GM21576 (cell line): ENCODE results near the gene ZNF75A.

Experiments
- ATAC-seq: cut with Tn5 transposase; IDR thresholded peaks from one replicate; pipeline ENCODE4 v1.9.1; 2021; ENCODE audit warnings: mild to moderate bottlenecking, moderate library complexity; ENCODE audit not compliant: unreplicated experiment

ZNF75A gene

DNA sequence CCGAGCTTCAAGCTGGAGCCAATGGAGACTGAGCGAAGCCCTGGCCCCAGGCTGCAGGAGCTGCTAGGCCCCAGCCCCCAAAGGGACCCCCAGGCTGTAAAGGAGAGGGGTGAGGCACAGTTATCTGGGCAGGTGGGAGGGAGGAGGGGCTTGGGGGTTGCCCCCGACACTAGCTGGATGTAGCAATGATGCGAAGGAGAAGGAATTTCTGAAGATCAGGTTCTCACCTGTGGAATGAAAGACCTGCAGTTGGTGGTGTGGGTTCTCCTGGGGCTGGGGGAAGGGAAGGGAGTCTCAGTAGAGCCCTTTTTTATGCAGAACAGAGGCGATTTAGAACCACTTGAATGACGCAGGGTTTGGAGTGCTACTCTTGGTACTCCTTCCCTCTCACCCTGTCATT is 20.2 kb upstream of the ZNF75A start:
- ATAC-seq = no peak

DNA sequence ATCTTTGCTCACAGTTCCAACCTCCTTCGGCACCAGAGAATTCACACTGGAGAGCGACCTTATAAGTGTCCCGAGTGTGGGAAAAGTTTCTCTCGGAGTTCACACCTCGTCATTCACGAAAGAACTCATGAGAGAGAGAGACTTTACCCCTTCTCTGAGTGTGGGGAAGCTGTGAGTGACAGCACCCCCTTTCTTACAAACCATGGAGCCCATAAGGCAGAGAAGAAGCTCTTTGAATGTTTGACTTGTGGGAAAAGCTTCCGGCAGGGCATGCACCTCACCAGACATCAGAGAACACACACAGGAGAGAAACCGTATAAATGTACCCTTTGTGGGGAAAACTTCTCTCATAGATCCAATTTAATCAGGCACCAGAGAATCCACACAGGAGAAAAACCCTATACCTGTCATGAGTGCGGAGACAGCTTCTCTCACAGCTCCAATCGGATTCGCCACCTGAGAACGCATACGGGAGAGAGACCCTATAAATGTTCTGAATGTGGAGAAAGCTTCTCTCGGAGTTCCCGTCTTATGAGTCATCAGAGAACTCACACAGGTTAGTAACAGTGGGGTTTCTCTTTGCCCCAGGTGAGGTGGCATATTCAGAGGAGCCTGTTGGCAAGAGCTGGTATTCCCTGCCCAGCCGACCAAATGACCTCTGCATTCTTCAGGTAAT is 15.2 kb upstream of the ZNF75A start:
- ATAC-seq = no peak

DNA sequence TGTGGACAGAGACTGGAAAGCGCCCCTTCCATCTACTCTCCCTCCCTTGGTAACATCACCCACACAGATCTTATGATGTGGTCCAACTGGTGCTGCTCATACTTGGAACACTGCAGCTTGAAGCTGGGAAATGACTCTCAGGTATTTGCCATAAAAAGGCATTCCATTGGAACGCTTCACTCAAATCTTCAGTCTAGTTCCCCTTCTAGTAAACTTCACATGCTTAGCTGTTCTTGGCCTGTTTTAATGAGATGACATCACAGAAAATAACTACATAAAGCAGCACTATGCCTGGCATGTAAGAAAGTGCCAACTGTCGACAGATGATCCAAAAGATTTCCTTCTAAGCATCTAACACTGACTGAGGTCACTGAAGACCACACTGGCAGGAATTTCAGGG is 12.7 kb upstream of the ZNF75A start:
- ATAC-seq = no peak

DNA sequence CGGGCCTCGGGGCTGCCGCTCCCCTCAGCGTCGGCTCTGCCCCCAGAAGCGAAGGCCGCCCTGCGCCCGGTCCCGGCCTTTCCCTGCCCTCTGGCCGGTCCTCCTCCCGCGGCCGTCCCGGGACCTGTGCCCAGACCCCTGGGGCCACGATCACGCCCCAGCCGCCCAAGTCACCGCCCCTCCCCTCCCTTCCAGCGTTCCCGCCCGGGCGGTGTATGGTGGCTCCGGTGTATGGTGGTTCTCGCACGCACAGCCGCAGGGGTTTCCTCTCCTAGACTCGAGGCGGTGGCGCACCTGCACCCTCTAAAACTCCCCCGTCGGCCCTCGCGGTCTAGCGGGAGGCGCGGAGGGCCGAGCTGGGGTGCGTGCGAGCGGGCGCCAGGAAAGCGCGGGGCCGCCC is 10.1 kb upstream of the ZNF75A start:
- ATAC-seq = no peak

DNA sequence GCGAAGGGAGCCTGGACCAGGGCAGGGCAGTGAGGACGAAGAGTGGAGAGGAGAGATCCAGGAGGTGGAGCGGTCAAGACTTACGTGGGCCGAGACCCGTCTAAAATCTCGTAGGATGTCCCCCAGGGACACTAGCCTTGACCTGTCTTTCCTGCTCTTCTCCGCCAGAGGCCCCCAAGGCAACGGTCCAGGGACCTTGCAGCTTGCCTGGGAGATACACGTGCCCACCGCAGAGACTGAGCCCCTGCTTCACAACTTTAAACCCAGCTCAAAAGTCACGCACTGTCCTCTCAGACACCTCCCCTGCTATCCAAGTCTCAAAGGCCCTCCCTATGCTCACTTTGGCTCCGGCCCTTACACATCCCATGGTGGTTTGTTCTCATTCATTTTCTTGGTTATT is 9.5 kb upstream of the ZNF75A start:
- no peak for ATAC-seq

DNA sequence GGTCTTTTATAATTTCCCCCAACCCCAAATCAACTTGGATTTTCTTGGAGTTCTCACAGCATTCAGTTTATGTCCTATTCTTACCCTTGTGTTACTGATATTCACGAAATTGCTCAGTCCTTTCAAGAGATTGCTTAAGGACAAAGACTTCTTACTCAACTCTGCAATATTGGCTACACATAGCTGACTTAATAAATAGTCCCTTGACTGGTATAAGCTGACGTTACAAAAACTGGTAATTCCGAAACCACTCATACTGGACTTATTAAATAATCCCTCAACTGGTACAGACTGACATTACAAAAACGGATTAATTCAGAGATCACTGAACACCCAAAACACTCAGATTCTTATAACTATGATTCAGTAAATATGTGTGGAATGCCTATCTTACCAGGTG is 927 bp upstream of the ZNF75A start:
- ATAC-seq = no peak

DNA sequence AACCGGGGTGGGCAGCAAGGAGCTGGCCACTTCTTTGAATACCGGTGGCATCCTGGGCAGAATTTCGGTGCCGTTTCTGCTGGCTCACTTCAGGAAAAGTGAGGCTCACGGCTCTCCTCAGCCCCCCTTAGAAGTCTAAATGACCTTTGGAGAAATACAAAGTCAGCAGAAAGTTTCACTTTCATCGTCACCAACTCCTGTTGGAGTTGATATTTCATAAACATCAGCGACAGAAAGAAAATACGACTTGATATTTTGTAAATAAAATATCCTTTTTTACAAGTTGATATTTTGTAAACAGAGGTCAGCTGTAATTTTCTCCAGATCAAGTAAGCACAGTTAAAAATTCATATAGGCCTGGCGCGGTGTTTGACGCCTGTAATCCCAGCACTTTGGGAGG is 781 bp downstream of the ZNF75A start:
- no peak for ATAC-seq

DNA sequence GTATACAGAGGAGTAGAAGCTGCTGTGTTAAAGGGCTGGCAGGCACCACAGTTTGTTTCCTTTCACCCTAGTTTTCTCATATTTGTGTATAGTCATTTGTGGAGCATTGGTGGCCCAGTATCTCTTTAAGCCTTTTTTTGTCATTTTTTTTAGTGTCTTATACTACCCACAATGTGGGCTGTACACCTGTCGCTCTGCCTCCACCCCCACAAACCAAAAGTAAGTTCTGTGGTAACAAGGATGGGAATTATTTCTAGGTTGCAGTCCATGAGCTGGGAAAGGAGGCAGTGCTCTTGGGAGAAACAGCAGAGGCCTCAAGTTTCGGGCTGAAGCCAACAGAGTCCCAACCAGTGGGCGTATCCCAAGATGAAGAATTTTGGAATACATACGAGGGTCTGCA is 6.2 kb downstream of the ZNF75A start:
- no peak for ATAC-seq

DNA sequence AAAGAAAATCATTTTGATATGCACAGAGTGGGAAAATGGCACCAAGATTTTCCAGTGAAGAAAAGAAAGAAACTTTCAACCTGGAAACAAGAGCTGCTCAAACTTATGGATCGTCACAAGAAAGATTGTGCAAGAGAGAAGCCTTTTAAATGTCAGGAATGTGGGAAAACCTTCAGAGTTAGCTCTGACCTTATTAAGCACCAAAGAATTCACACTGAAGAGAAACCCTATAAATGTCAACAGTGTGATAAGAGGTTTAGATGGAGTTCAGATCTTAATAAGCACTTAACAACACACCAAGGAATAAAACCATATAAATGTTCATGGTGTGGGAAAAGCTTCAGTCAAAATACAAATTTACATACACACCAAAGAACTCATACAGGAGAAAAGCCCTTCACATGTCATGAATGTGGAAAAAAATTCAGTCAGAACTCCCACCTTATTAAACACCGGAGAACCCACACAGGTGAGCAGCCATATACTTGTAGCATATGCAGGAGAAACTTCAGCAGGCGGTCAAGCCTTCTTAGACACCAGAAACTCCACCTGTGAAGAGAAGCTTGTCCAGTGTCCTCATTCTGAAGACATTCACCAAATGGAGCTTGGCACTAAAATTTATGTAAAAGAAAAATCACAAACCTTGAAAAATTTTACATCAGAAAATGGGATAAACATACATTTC is 12.2 kb downstream of the ZNF75A start:
- ATAC-seq = no peak

DNA sequence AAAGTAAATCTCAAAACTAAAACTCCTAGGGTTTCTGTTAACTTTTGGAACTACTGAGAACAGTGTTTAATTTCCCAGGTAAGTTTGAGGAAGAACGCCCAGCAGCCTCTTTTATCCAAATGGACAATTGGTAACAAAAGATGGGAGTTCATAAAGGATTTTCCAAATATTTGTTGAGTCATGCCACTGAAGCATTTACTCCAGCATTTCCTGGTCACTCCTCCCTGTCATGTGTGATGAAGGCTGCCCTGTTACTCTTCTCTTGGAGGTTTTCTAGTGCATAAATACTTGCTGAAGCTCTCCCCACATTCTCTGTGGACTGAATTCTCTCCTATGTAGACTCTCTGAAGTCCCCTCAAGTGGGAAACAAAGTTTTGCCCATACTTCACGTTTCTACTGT is 16.5 kb downstream of the ZNF75A start:
- ATAC-seq = no peak

DNA sequence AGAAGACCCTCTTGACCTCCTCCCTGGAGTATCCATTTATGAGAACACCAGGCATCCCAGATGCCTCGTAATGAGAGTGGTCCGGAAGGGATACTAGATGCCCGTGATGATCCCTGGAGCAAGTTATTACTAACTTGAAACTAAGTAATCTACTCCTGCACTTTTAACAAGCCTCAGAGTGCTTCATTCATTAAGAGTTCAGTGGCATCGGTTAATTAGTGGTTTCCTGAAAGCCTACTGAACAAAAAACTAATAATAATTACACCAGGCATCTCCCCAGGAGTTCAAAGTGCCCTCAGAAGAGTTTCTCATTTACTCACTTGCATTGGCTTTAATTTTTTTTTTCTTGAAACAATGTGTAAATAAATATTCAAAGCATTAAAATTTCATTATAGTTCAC is 22.2 kb downstream of the ZNF75A start:
- no peak for ATAC-seq

DNA sequence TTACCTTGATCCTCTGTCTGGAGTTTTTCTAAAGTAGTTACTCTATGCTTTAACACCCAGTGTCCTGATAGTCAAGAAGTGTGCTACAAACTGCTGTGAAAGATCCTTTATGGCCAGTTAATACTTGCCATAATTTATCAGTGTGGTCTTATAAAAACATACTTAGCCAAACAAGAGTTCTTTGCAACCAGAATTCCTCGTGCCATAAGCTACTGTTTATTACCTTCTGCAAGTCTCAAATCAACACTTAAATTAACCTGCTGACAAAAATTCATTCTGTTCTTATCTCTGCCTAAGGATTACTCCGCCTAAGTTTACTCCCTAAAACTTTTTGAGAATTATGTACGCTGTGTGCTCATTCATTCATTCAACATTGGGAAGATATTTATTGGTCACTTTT is 22.8 kb downstream of the ZNF75A start:
- ATAC-seq = no peak

DNA sequence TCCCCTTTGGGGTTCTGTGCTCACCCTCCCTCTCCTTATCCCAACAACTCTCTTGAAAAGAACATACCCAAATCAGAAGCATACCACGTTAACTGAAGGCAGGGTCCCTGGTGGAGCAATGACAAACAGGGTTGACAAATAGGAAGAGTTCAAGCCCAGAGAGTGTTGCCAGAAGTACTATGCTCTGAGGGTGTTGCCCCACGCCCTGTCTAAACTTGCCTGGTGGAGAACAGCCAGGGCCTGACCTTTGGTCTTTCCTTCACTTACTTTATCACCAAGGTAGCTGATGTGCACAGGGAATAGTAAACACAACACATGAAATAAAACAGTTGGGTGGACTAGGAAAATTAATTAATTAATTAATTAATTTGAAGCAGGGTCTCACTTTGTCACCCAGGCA is 23.3 kb downstream of the ZNF75A start:
- ATAC-seq = no peak

DNA sequence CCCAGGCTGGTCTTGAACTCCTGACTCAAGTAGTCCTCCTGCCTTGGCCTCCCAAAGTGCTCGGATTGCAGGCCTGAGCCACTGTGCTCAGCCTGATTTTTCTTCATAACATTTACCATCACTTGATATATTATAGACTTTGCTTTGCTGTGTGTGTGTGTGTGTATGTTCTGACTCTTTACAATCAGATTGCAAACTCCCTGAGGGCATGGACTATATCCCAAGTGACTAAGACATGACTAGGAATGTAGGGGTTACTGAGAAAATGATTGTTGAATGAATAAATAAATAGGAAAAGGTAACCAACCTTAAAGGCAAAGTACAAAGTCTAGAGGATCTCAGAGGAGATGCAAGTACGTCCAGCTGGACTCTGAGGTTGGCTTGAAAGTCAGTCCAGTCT is 40.7 kb downstream of the ZNF75A start:
- ATAC-seq = no peak

DNA sequence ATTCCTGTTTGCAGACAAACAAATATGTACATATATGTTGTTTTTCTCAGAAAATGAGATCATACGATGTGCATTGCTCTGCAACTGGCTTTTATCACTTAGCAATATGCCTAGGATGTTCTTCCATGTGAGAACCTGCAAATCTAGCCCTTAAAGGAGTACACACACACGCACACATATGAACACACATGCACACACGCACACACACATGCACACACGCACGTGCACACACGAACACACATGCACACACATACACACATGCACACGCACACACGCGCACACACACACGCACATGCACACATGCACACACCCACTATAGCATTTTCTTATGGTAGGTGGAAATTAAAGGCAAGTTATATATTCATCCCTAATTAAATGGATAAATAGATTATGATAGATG is 42.3 kb downstream of the ZNF75A start:
- no peak for ATAC-seq

DNA sequence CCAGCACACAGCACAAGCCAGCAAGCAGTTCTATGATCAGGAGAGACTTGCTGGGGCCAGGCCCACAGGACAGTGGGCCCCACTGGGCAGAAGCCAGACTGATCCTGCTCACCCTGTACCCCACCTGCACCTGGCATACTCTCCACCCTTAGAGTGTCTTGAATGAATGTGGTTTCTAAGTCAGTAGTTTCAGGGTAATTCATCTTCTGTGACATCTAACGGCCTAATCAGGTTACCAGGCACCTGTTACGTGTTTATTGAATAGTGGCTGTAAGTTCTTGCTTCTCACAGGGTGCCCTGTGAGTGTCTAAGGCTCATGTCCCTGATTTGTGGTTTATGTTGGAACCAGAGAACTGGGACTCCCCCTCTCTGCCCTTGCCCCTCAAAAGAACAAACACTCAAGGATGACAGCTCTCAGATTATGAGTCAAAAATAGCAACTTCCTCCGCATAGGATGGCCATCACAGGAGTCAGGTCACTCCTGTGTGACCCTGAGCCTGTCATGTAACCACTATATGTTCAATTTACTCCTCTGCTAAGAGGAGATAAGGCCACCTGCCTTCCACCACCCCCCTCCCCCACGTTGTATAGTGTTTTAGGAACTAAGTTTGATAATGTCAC is 43.4 kb downstream of the ZNF75A start:
- no peak for ATAC-seq

DNA sequence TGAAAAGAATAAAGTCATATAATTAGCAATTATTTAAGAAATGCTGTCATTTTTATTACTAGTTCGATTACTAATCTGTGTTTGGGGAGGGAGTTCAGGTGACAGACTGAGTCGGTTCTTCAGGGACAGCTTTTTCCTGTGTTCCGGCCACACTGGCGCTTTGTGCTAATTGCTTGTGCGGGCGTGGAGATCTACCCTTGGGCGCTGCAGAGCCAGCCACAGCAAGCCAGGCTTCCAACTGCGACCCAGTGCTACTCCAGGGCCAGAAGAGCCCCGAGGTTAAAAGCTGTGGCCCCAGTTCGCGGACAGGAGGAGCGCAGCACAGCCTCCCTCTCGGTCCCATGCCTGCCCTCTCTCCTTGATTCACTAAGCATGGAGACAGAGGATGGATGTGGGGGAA is 43.9 kb downstream of the ZNF75A start:
- no peak for ATAC-seq

DNA sequence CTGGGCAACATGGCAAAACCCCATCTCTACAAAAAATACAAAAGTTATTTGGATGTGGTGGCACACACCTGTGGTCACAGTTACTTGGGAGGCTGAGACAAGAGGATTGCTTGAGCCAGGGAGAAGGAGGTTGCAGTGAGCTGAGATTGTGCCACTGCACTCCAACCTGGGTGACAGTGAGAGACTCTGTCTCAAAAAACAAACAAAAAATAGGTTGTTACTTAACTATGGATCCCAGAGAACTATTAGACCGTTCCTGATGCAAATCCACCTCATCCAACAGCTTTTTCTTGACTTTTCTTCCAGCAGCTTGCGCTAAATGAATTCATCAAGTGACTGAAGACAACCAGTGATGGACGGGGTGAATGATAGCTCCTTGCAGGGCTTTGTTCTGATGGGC is 50.3 kb downstream of the ZNF75A start, which contains the start of gene OR2C1:
Gene OR2C1 (plus strand): TSS at position 301 of the 400 bp plus-strand sequence. CDS start 52 bp downstream, at position 353.
- no peak for ATAC-seq

DNA sequence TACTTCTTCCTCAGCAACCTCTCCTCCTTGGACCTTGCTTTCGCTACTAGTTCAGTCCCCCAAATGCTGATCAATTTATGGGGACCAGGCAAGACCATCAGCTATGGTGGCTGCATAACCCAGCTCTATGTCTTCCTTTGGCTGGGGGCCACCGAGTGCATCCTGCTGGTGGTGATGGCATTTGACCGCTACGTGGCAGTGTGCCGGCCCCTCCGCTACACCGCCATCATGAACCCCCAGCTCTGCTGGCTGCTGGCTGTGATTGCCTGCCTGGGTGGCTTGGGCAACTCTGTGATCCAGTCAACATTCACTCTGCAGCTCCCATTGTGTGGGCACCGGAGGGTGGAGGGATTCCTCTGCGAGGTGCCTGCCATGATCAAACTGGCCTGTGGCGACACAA is 50.8 kb downstream of the ZNF75A start:
- no peak for ATAC-seq

DNA sequence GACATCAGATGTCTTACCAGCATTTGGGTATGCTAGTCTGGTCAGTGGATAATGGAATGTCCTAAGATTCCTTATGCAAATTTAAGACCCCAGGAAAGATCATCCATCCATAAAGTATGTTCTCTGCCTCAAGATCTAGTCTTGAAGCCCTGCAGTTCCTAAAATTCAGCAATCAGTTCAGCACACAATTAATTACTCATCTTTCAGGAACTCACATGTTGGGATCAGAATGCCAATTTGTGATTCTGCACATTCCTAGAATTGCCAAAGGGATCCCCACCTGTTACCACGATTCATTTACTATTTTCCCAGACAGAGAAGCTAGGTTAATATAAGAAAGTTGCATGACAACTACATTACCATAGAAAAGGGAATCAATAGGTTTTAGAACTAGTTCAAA is 53.6 kb downstream of the ZNF75A start:
- no peak for ATAC-seq

DNA sequence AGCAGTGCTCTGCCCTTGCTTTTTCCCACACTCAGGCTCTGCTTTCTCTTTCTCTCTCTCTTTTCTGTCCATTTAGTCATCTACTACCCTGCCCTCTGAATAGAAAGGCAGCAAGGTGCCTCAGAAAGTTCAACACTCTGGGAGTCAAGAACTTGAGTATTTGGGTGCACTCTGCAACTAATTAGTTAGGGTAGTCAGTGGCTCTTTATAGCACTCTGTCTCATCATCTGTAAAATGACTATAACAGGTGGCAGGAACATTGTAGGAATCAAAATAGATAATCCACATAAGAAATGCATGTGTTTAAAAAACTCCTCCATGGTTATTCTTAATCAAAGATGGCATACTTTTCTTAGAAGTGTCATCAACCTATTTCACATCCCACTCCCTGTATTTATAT is 57.6 kb downstream of the ZNF75A start:
- no peak for ATAC-seq

DNA sequence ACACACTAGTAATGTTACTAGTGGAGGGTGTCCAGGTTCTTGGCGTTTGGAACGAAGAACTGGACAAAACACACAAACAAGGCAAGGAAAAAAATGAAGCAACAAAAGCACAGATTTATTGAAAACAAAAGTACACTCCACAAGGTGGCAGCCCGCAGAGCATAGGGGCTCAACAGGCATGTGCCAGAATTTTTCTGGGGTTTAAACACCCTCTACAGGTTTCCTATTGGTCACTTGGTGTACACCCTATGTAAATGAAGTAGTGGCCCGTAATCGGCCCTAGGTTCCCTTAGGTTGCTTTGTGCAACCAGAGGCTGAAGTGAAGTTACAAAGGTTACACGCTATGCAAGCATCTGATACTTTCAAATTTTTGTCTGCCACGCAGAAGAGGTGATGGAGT is 58.5 kb downstream of the ZNF75A start:
- no peak for ATAC-seq
